DND-41 (cell line): Measurements from ENCODE around the gene ECPAS.
"Not testable (repeated sequence)": the region's sequence is repeated elsewhere in the genome, so short reads cannot be mapped to it uniquely, and the experiment has no call there.

Experiments used
- ATAC-seq: fragments of 200-7000 bp; cut with Tn5 transposase; 3 replicates; pipeline ENCODE4 v1.9.1; 2021; ENCODE audit warnings: low read depth; ENCODE audit not compliant: insufficient read depth
- DNase-seq: peaks from one replicate; pipeline ENCODE4 v3.0.0-alpha.2; 2020
- H2AFZ ChIP-seq: 2 replicates; pipeline ENCODE4 v1.6.0; 2012; ENCODE audit warnings: low read depth, low read length
- H3K27ac ChIP-seq: 2 replicates; pipeline ENCODE4 v1.5.1; 2012; ENCODE audit warnings: low read length, inconsistent platforms
- H3K27me3 ChIP-seq: fragments of 200-600 bp; sonication (generic); 2 replicates; pipeline ENCODE4 v1.6.0; 2012; ENCODE audit warnings: low read length, mild to moderate bottlenecking, inconsistent platforms; ENCODE audit not compliant: insufficient read depth, poor library complexity
- H3K36me3 ChIP-seq: 2 replicates; pipeline ENCODE4 v1.5.1; 2012; ENCODE audit warnings: low read length, inconsistent platforms; ENCODE audit not compliant: insufficient read depth
- H3K4me1 ChIP-seq: 2 replicates; pipeline ENCODE4 v1.5.1; 2012; ENCODE audit warnings: mild to moderate bottlenecking, low read length; ENCODE audit not compliant: insufficient read depth
- H3K4me2 ChIP-seq: 2 replicates; pipeline ENCODE4 v1.6.0; 2012; ENCODE audit warnings: mild to moderate bottlenecking, moderate library complexity, low read length, inconsistent platforms; ENCODE audit not compliant: insufficient read depth
- H3K4me3 ChIP-seq, 2 experiments: fragments of 200-600 bp in 1 of 2; shearing (Covaris generic) in 1 of 2; 2 replicates each; pipeline ENCODE4 v1.5.1; 2012 to 2016; ENCODE audit warnings: inconsistent platforms in 2 of 2, low read length in 2 of 2, mild to moderate bottlenecking in 2 of 2, low read depth in 1 of 2, moderate library complexity in 1 of 2
- H3K79me2 ChIP-seq: 2 replicates; pipeline ENCODE4 v1.6.0; 2012; ENCODE audit warnings: low read length, inconsistent platforms; ENCODE audit not compliant: insufficient read depth
- H3K9ac ChIP-seq: 2 replicates; pipeline ENCODE4 v1.6.0; 2012; ENCODE audit warnings: low read depth, mild to moderate bottlenecking, inconsistent platforms, low read length, moderate library complexity
- H3K9me3 ChIP-seq: 2 replicates; pipeline ENCODE4 v1.5.1; 2012; ENCODE audit warnings: low read length, moderate library complexity, mild to moderate bottlenecking, inconsistent platforms; ENCODE audit not compliant: insufficient read depth, severe bottlenecking
- H4K20me1 ChIP-seq: 2 replicates; pipeline ENCODE4 v1.6.0; 2012; ENCODE audit warnings: low read length; ENCODE audit not compliant: insufficient read depth
- CTCF ChIP-seq: IDR thresholded peaks from 2 replicates; pipeline ENCODE4 v1.5.1; 2012; ENCODE audit warnings: borderline replicate concordance, low read length, moderate library complexity, mild to moderate bottlenecking; ENCODE audit not compliant: poor library complexity, severe bottlenecking; ENCODE audit errors: extremely low read depth
- EZH2 ChIP-seq: IDR thresholded peaks from 3 replicates; pipeline ENCODE4 v1.6.1; 2012; ENCODE audit warnings: borderline replicate concordance, low read depth, mild to moderate bottlenecking, moderate library complexity, low read length, inconsistent platforms; ENCODE audit not compliant: severe bottlenecking

ECPAS gene

GRCh38 chr9:111449705-111450104 lies 34.5 kb downstream of the ECPAS start:
- Histone ChIP-seq H3K79me2 (no peaks in the 10 kb centered on the region), H3K27me3 (no peaks in the 10 kb centered on the region), H3K4me3 (no peak overlapping the region), H3K27ac (no peak overlapping the region), H2AFZ (no peak overlapping the region), H3K9ac (no peak overlapping the region), H3K4me2 (no peak overlapping the region), H3K36me3 (no peaks in the 10 kb centered on the region), H3K9me3 (no peaks in the 10 kb centered on the region), H4K20me1 (no peaks in the 10 kb centered on the region), H3K4me1 (no peaks in the 10 kb centered on the region)
- DNase-seq (no peak), ATAC-seq (no peak)
- no peak for TF ChIP-seq EZH2
- no peak for TF ChIP-seq CTCF

GRCh38 chr9:111445799-111446198 lies 38.4 kb downstream of the ECPAS start:
- DNase-seq, H3K4me2 ChIP-seq, H3K79me2 ChIP-seq, H3K27me3 ChIP-seq, H3K4me3 ChIP-seq, H3K9ac ChIP-seq, H3K27ac ChIP-seq, H3K4me1 ChIP-seq, H4K20me1 ChIP-seq, ATAC-seq, H3K36me3 ChIP-seq, H2AFZ ChIP-seq, H3K9me3 ChIP-seq: not testable (repeated sequence)

GRCh38 chr9:111443454-111443853 lies 40.7 kb downstream of the ECPAS start:
- Histone ChIP-seq H3K27ac (no peak overlapping the region), H3K4me1 (no peaks in the 10 kb centered on the region), H3K4me3 (no peak overlapping the region), H3K9ac (no peak overlapping the region), H3K4me2 (no peak overlapping the region), H3K27me3 (no peaks in the 10 kb centered on the region), H4K20me1 (no peaks in the 10 kb centered on the region; the same call in 1 of the 2 replicates), H3K9me3 (no peaks in the 10 kb centered on the region), H3K79me2 (no peaks in the 10 kb centered on the region), H3K36me3 (no peaks in the 10 kb centered on the region), H2AFZ (no peak overlapping the region)
- no peak for DNase-seq
- ATAC-seq: no peak
- TF ChIP-seq CTCF: no peak
- TF ChIP-seq EZH2: no peak

GRCh38 chr9:111442360-111443027 lies 41.7 kb downstream of the ECPAS start:
- no peak for TF ChIP-seq CTCF
- no peak for TF ChIP-seq EZH2
- no peaks in the 10 kb centered on the region for H3K36me3 ChIP-seq

More at GRCh38 chr9:111442360-111443027, 41.7 kb downstream of the ECPAS start:
- H3K79me2 ChIP-seq: no peaks in the 10 kb centered on the region
- no peaks in the 10 kb centered on the region for H3K9me3 ChIP-seq
- H3K4me1 ChIP-seq: no peaks in the 10 kb centered on the region
- no peak overlapping the region for H2AFZ ChIP-seq
- ATAC-seq (no peak), DNase-seq (no peak)
- no peak overlapping the region for H3K9ac ChIP-seq
- H3K4me3 ChIP-seq: no peak overlapping the region
- no peak overlapping the region for H3K4me2 ChIP-seq
- H3K27ac ChIP-seq: no peak overlapping the region
- no peaks in the 10 kb centered on the region for H3K27me3 ChIP-seq
- H4K20me1 ChIP-seq: no peaks in the 10 kb centered on the region; the same call in 1 of the 2 replicates
